ENCODE data around the gene GPRC5C.
"Not testable (repeated sequence)": the region's sequence is repeated elsewhere in the genome, so short reads cannot be mapped to it uniquely, and the experiment has no call there.

Gene GPRC5C

GRCh38 chr17:74472890-74473289 is 41.0 kb downstream of the GPRC5C start:
- DNase-seq (ENCODE audit: low read depth) = no peak

GRCh38 chr17:74473294-74473693 is 41.4 kb downstream of the GPRC5C start:
- no peak for DNase-seq (ENCODE audit: low read depth)

GRCh38 chr17:74474043-74474792 is 42.3 kb downstream of the GPRC5C start:
- DNase-seq (ENCODE audit: low read depth) = no peak

GRCh38 chr17:74475189-74475588 is 43.3 kb downstream of the GPRC5C start:
- DNase-seq (ENCODE audit: low read depth) = no peak

- no peak for DNase-seq (ENCODE audit: low read depth)
These were observed 45.5 kb downstream of the GPRC5C start for GRCh38 chr17:74477411-74477810.

GRCh38 chr17:74478420-74479100 is 46.7 kb downstream of the GPRC5C start:
- no peak for DNase-seq (ENCODE audit: low read depth)

GRCh38 chr17:74480290-74480689 is 48.4 kb downstream of the GPRC5C start:
- DNase-seq (ENCODE audit: low read depth) = no peak

- no peak for DNase-seq (ENCODE audit: low read depth)
These were observed 49.7 kb downstream of the GPRC5C start for GRCh38 chr17:74481621-74482020.

GRCh38 chr17:74484066-74484465 is 52.2 kb downstream of the GPRC5C start:
- no peak for DNase-seq (ENCODE audit: low read depth)

GRCh38 chr17:74485022-74485743 is 53.3 kb downstream of the GPRC5C start:
- DNase-seq (ENCODE audit: low read depth) = no peak

GRCh38 chr17:74485841-74486240 is 54.0 kb downstream of the GPRC5C start:
- no peak for DNase-seq (ENCODE audit: low read depth)

- not testable (repeated sequence) for DNase-seq (ENCODE audit: low read depth)
These were observed 56.4 kb downstream of the GPRC5C start for GRCh38 chr17:74488276-74488675.

GRCh38 chr17:74490716-74491115 is 58.8 kb downstream of the GPRC5C start:
- DNase-seq (ENCODE audit: low read depth) = no peak

- no peak for DNase-seq (ENCODE audit: low read depth)
These were observed 59.7 kb downstream of the GPRC5C start for GRCh38 chr17:74491626-74492025.

- DNase-seq (ENCODE audit: low read depth) = peak; percentile 45
These were observed 61.5 kb downstream of the GPRC5C start for GRCh38 chr17:74493331-74493833.
